ENCODE results near the gene SLC35C1. TPM values are rescaled to one million over a fixed set of nuclear protein-coding genes. Genes with fewer than 3 reads are reported as not detected.

The SLC35C1 gene
- total RNA-seq, 1 donor from 2014 or later = 13.3 TPM

DNA sequence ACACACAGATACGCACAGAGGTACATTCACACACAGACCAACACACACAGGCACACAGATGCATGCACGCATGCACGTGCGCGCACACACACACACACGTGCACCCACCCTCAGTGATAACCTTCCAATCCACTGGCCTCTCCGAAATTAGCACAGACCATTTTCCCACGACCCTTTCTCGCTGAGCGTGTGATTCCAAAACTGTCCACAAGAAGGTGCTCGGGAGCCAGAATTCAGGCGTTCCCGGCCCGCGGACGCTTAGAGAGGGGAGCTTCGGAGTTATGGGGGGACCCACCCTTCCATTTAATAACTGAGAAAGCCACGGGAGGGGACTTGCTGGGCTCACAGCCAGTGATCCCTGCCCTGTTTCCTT, 33.8 kb upstream of the SLC35C1 start:
- peak; percentile 82 for TF ChIP-seq CTCF (conservative IDR thresholded peaks at IDR 0.05)
- DNase-seq (ENCODE audit: low read depth, low spot score) = peak; percentile 87
- H3K4me3 Mint-ChIP-seq = peak overlapping the region; percentile 84
- H3K27me3 Mint-ChIP-seq (ENCODE audit: low read depth) = peaks cover 46% of the 10 kb centered on the region
- peaks cover 12% of the 10 kb centered on the region for H3K4me1 Mint-ChIP-seq
- H3K27ac Mint-ChIP-seq (ENCODE audit: unreplicated experiment) = no peak overlapping the region
- no peaks in the 10 kb centered on the region for H3K9me3 Mint-ChIP-seq
- no peaks in the 10 kb centered on the region for H3K36me3 Mint-ChIP-seq (ENCODE audit: low read depth)

GRCh38 chr11:45771566-45772448, 33.1 kb upstream of the SLC35C1 start:
- DNase-seq (ENCODE audit: low read depth, low spot score) = peak; percentile 81
- TF ChIP-seq CTCF (conservative IDR thresholded peaks at IDR 0.05) = peak; percentile 92
- Mint-ChIP-seq H3K4me1 (peaks cover 12% of the 10 kb centered on the region), H3K27me3 (ENCODE audit: low read depth) (peaks cover 45% of the 10 kb centered on the region), H3K36me3 (ENCODE audit: low read depth) (no peaks in the 10 kb centered on the region), H3K9me3 (no peaks in the 10 kb centered on the region), H3K27ac (ENCODE audit: unreplicated experiment) (no peak overlapping the region), H3K4me3 (peak overlapping the region; percentile 84)

GRCh38 chr11:45772449-45772774, 32.5 kb upstream of the SLC35C1 start:
- H3K36me3 Mint-ChIP-seq (ENCODE audit: low read depth) = no peaks in the 10 kb centered on the region
- DNase-seq (ENCODE audit: low read depth, low spot score) = no peak
- H3K9me3 Mint-ChIP-seq = no peaks in the 10 kb centered on the region
- H3K4me3 Mint-ChIP-seq = no peak overlapping the region
- H3K4me1 Mint-ChIP-seq = peaks cover 12% of the 10 kb centered on the region
- no peak for TF ChIP-seq CTCF (conservative IDR thresholded peaks at IDR 0.05)
- no peak overlapping the region for H3K27ac Mint-ChIP-seq (ENCODE audit: unreplicated experiment)
- H3K27me3 Mint-ChIP-seq (ENCODE audit: low read depth) = peaks cover 42% of the 10 kb centered on the region

- TF ChIP-seq CTCF (conservative IDR thresholded peaks at IDR 0.05) = no peak
- Mint-ChIP-seq H3K4me3 (no peak overlapping the region), H3K4me1 (peaks cover 12% of the 10 kb centered on the region), H3K9me3 (no peaks in the 10 kb centered on the region), H3K27ac (ENCODE audit: unreplicated experiment) (no peak overlapping the region), H3K27me3 (ENCODE audit: low read depth) (peaks cover 46% of the 10 kb centered on the region), H3K36me3 (ENCODE audit: low read depth) (no peaks in the 10 kb centered on the region)
- DNase-seq (ENCODE audit: low read depth, low spot score) = no peak
Measured at GRCh38 chr11:45772986-45773785, 31.8 kb upstream of the SLC35C1 start.

DNA sequence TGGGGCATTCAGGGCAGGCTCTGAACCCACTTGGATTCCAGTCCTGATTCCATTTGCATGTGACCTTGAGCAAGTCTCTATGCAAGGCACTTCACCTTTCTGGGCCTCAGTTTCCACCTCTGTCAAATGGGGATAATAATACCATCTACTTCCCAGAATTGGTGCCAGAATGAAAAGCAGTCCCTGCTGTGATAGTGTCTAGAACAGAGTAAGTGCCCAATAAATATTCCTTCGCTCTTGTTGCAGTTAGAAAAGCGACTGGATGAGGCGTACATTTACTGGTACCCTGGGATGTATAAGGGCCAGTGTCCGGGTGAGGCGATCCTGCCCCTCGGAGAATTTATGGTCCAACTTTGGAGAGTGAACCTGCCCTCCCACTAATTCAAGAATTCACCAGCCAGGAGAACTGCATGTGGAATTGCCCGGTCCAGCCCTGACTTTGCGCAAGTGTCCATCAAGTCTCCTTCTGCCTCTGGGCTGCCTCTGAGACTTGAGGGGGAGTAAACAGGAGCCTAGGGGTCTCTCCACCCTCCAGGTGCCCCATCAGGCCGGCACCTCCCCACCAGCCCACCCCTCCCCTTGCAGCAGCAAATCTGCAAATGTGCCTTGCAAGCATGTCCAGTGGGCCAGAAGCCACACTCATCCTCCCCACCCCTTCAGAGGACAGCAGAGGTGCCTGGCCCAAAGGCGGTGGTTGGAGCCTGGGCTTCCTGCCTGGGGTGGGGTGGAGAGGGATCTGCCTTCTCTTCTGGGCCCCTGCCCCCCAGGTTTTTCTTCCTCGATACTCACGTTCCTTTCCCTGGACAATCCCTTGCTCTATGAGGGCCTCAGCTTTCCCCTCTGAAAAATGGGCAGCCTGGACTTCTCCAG, 30.9 kb upstream of the SLC35C1 start:
- no peak overlapping the region for H3K27ac Mint-ChIP-seq (ENCODE audit: unreplicated experiment)
- DNase-seq (ENCODE audit: low read depth, low spot score) = no peak
- H3K9me3 Mint-ChIP-seq = no peaks in the 10 kb centered on the region
- no peak overlapping the region for H3K4me3 Mint-ChIP-seq
- no peaks in the 10 kb centered on the region for H3K36me3 Mint-ChIP-seq (ENCODE audit: low read depth)
- H3K27me3 Mint-ChIP-seq (ENCODE audit: low read depth) = peaks cover 41% of the 10 kb centered on the region
- H3K4me1 Mint-ChIP-seq = peaks cover 12% of the 10 kb centered on the region
- no peak for TF ChIP-seq CTCF (conservative IDR thresholded peaks at IDR 0.05)

All from neural crest cell (in vitro differentiated cells).